HG02870 (cell line): ENCODE data around the gene PCSK5.

Experiments
- ATAC-seq: cut with Tn5 transposase; IDR thresholded peaks from one replicate; pipeline ENCODE4 v1.9.1; 2021; ENCODE audit warnings: mild to moderate bottlenecking, moderate library complexity; ENCODE audit not compliant: unreplicated experiment

PCSK5 gene

GRCh38 chr9:76373784-76374474 is 483.5 kb downstream of the PCSK5 start:
- ATAC-seq: no peak

- ATAC-seq: no peak
Observed at GRCh38 chr9:76374783-76375559, 484.5 kb downstream of the PCSK5 start.

GRCh38 chr9:76377791-76378190 is 487.3 kb downstream of the PCSK5 start:
- ATAC-seq: no peak

GRCh38 chr9:76378367-76379073 is 488.0 kb downstream of the PCSK5 start:
- no peak for ATAC-seq

- no peak for ATAC-seq
Observed at GRCh38 chr9:76379494-76379893, 489.0 kb downstream of the PCSK5 start.

- ATAC-seq: no peak
Observed at GRCh38 chr9:76390656-76391055, 500.2 kb downstream of the PCSK5 start.

- peak; percentile 61 for ATAC-seq
Observed at GRCh38 chr9:76394195-76394959, 503.9 kb downstream of the PCSK5 start, which contains the start of gene RFK. TSS of gene RFK (minus strand) at chr9:76394426. CDS start at chr9:76394171, 255 bp downstream.

- peak; percentile 50 for ATAC-seq
Observed at GRCh38 chr9:76394960-76395252, 504.4 kb downstream of the PCSK5 start.

- ATAC-seq: no peak
Observed at GRCh38 chr9:76395381-76395780, 504.9 kb downstream of the PCSK5 start.

GRCh38 chr9:76396144-76396543 is 505.7 kb downstream of the PCSK5 start:
- ATAC-seq: no peak

- ATAC-seq: no peak
Observed at GRCh38 chr9:76396597-76396996, 506.1 kb downstream of the PCSK5 start.

GRCh38 chr9:76399856-76400255 is 509.4 kb downstream of the PCSK5 start:
- ATAC-seq: no peak

- ATAC-seq: no peak
Observed at GRCh38 chr9:76400534-76401096, 510.1 kb downstream of the PCSK5 start.

- no peak for ATAC-seq
Observed at GRCh38 chr9:76401176-76401575, 510.7 kb downstream of the PCSK5 start.

- no peak for ATAC-seq
Observed at GRCh38 chr9:76401580-76402354, 511.3 kb downstream of the PCSK5 start.

- ATAC-seq: peak; percentile 85
Observed at GRCh38 chr9:76403352-76403751, 512.9 kb downstream of the PCSK5 start.

- no peak for ATAC-seq
Observed at GRCh38 chr9:76404401-76404800, 513.9 kb downstream of the PCSK5 start.

GRCh38 chr9:76405340-76405739 is 514.9 kb downstream of the PCSK5 start:
- ATAC-seq: no peak

- no peak for ATAC-seq
Observed at GRCh38 chr9:76405868-76406267, 515.4 kb downstream of the PCSK5 start.
